ENCODE measurements around the gene PLCL1. TPM values are rescaled to one million over a fixed set of nuclear protein-coding genes. Genes with fewer than 3 reads are reported as not detected.

PLCL1 gene
- total and polyA plus RNA-seq, 10 donors = 0.54 to 6.5 (median 4.0) TPM

- Histone ChIP-seq H3K9me3 (no peaks in the 10 kb centered on the region), H3K4me3 (no peak overlapping the region), H3K4me1 (no peaks in the 10 kb centered on the region), H3K27me3 (replicated peaks in 1 of 7) (no peaks in the 10 kb centered on the region), H3K36me3 (no peaks in the 10 kb centered on the region), H3K27ac (no peak overlapping the region)
- no peak for DNase-seq
- intact Hi-C loops (cut with DNase I; ENCODE audit: low total_unique reads) = no loop called here
- TF ChIP-seq POLR2AphosphoS5 (IDR thresholded peaks at IDR 0.05) (no peak), POLR2A (IDR thresholded peaks at IDR 0.05) (no peak)
- TF ChIP-seq, protein P1, sequence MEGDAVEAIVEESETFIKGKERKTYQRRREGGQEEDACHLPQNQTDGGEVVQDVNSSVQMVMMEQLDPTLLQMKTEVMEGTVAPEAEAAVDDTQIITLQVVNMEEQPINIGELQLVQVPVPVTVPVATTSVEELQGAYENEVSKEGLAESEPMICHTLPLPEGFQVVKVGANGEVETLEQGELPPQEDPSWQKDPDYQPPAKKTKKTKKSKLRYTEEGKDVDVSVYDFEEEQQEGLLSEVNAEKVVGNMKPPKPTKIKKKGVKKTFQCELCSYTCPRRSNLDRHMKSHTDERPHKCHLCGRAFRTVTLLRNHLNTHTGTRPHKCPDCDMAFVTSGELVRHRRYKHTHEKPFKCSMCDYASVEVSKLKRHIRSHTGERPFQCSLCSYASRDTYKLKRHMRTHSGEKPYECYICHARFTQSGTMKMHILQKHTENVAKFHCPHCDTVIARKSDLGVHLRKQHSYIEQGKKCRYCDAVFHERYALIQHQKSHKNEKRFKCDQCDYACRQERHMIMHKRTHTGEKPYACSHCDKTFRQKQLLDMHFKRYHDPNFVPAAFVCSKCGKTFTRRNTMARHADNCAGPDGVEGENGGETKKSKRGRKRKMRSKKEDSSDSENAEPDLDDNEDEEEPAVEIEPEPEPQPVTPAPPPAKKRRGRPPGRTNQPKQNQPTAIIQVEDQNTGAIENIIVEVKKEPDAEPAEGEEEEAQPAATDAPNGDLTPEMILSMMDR (IDR thresholded peaks at IDR 0.05 in 8 of 11, conservative IDR thresholded peaks at IDR 0.05 in 3 of 11) = no peak
Observed at GRCh38 chr2:198072655-198073054, 268.3 kb downstream of the PLCL1 start.

- Histone ChIP-seq H3K4me1 (no peaks in the 10 kb centered on the region), H3K27me3 (replicated peaks in 1 of 7) (no peaks in the 10 kb centered on the region), H3K4me3 (no peak overlapping the region), H3K27ac (no peak overlapping the region), H3K36me3 (no peaks in the 10 kb centered on the region), H3K9me3 (no peaks in the 10 kb centered on the region)
- intact Hi-C loops (cut with DNase I; ENCODE audit: low total_unique reads) = no loop called here
- no peak for DNase-seq
- TF ChIP-seq POLR2AphosphoS5 (IDR thresholded peaks at IDR 0.05) = no peak
- TF ChIP-seq, protein P1 (IDR thresholded peaks at IDR 0.05 in 8 of 11, conservative IDR thresholded peaks at IDR 0.05 in 3 of 11) = no peak
- no peak for TF ChIP-seq POLR2A (IDR thresholded peaks at IDR 0.05)
- WGBS, 5 donors = 92 to 98% (median 95%) methylated on average over 2 of the region's 2 CpGs
Observed at GRCh38 chr2:198073253-198073652, 268.9 kb downstream of the PLCL1 start.

DNA sequence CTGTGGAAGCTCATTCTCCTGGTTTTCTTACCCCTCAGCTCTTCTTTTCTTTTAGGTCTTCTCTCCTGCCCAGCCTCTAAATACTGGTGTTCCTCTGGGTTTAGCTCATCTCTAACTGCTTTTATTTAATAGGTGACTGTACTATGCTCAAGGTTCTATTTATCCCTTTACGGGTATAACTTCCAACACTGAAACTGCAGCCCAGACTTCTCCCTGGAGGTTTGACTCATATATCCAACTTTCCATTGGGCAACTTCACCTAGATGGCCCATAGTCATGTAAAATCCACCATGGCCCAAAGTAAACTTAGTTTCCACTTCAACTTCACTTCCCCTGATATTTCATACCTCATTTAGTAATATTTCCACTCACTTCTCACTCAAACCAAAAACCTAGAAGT lies 273.1 kb downstream of the PLCL1 start:
- Histone ChIP-seq H3K4me3 (no peak overlapping the region), H3K36me3 (no peaks in the 10 kb centered on the region), H3K27me3 (replicated peaks in 1 of 7) (no peaks in the 10 kb centered on the region), H3K27ac (no peak overlapping the region), H3K4me1 (no peaks in the 10 kb centered on the region), H3K9me3 (no peaks in the 10 kb centered on the region)
- no peak for DNase-seq
- WGBS, 5 donors = 86 to 100% (median 94%) methylated on average over 1 of the region's 1 CpG
- intact Hi-C loops (cut with DNase I; ENCODE audit: low total_unique reads) = no loop called here
- TF ChIP-seq POLR2AphosphoS5 (IDR thresholded peaks at IDR 0.05) (no peak), POLR2A (IDR thresholded peaks at IDR 0.05) (no peak)
- TF ChIP-seq, protein P1 (IDR thresholded peaks at IDR 0.05 in 8 of 11, conservative IDR thresholded peaks at IDR 0.05 in 3 of 11) = no peak

GRCh38 chr2:198080879-198081765 lies 276.7 kb downstream of the PLCL1 start:
- no peaks in the 10 kb centered on the region for H3K4me1 ChIP-seq
- intact Hi-C loops (cut with DNase I; ENCODE audit: low total_unique reads) = no loop called here
- no peak for DNase-seq
- TF ChIP-seq POLR2AphosphoS5 (IDR thresholded peaks at IDR 0.05) (no peak), POLR2A (IDR thresholded peaks at IDR 0.05) (no peak)
- TF ChIP-seq, protein P1 (IDR thresholded peaks at IDR 0.05 in 8 of 11, conservative IDR thresholded peaks at IDR 0.05 in 3 of 11) = no peak
- H3K36me3 ChIP-seq = no peaks in the 10 kb centered on the region
- no peak overlapping the region for H3K27ac ChIP-seq
- no peaks in the 10 kb centered on the region for H3K9me3 ChIP-seq
- H3K4me3 ChIP-seq = no peak overlapping the region
- no peaks in the 10 kb centered on the region for H3K27me3 ChIP-seq (replicated peaks in 1 of 7)
- 73 to 92% (median 79%) methylated on average over 2 of the region's 2 CpGs for WGBS, 5 donors
